Stimulated activated CD4-positive, alpha-beta T cell treated with anti-CD3 and anti-CD28 coated beads, TNF-alpha, amount 100 ng/mL, for 4 hours (primary cell): ENCODE measurements around the gene IGFBP5.

ENCODE experiments used
- DNase-seq, 3 experiments: peaks; one replicate each; pipeline ENCODE4 v3.0.0-alpha.2; 2020; ENCODE audit warnings: low read depth in 3 of 3

Gene IGFBP5

GRCh38 chr2:216664593-216665034 lies 30.7 kb downstream of the IGFBP5 start:
- no peak for DNase-seq

- DNase-seq: no peak
These were observed 31.5 kb downstream of the IGFBP5 start for GRCh38 chr2:216663846-216664245.

GRCh38 chr2:216663106-216663505 lies 32.2 kb downstream of the IGFBP5 start:
- DNase-seq: no peak

- DNase-seq: no peak
These were observed 33.5 kb downstream of the IGFBP5 start for GRCh38 chr2:216661639-216662375.

GRCh38 chr2:216661051-216661450 lies 34.3 kb downstream of the IGFBP5 start:
- DNase-seq: no peak

GRCh38 chr2:216660496-216660895 lies 34.9 kb downstream of the IGFBP5 start:
- no peak for DNase-seq

GRCh38 chr2:216659276-216659675 lies 36.1 kb downstream of the IGFBP5 start:
- no peak for DNase-seq

GRCh38 chr2:216658757-216659156 lies 36.6 kb downstream of the IGFBP5 start:
- DNase-seq: no peak

- DNase-seq: no peak
These were observed 37.4 kb downstream of the IGFBP5 start for GRCh38 chr2:216657980-216658379.

GRCh38 chr2:216657086-216657855 lies 38.1 kb downstream of the IGFBP5 start:
- DNase-seq: no peak

GRCh38 chr2:216654528-216655052 lies 40.8 kb downstream of the IGFBP5 start:
- DNase-seq: no peak

- DNase-seq: no peak
These were observed 41.4 kb downstream of the IGFBP5 start for GRCh38 chr2:216653931-216654365.

GRCh38 chr2:216653093-216653799 lies 42.1 kb downstream of the IGFBP5 start:
- DNase-seq: no peak

GRCh38 chr2:216652566-216652965 lies 42.8 kb downstream of the IGFBP5 start:
- no peak for DNase-seq

GRCh38 chr2:216651351-216651881 lies 43.9 kb downstream of the IGFBP5 start:
- DNase-seq: no peak

GRCh38 chr2:216650626-216651257 lies 44.6 kb downstream of the IGFBP5 start:
- DNase-seq: no peak

GRCh38 chr2:216649574-216649973 lies 45.8 kb downstream of the IGFBP5 start:
- DNase-seq: no peak

GRCh38 chr2:216648105-216648504 lies 47.2 kb downstream of the IGFBP5 start:
- DNase-seq: no peak

- no peak for DNase-seq
These were observed 49.2 kb downstream of the IGFBP5 start for GRCh38 chr2:216646116-216646515.

- no peak for DNase-seq
These were observed 49.8 kb downstream of the IGFBP5 start for GRCh38 chr2:216645636-216645950.

GRCh38 chr2:216644842-216645635 lies 50.3 kb downstream of the IGFBP5 start:
- DNase-seq: no peak
